Heart left ventricle (tissue), 13 donors: ENCODE data around the gene CECR2.

ENCODE experiments used
- CTCF ChIP-seq, 12 donors: fragments of 200-600 bp; sonication (generic) in 4 of 12; IDR thresholded peaks; one replicate each; pipeline versions ENCODE4 v1.5.0 to v1.8.0; 2018 to 2022; ENCODE audit warnings: antibody characterized with exemption in 12 of 12, mild to moderate bottlenecking in 5 of 12
- POLR2A ChIP-seq, 2 donors: fragments of 450-650 bp; IDR thresholded peaks; one replicate each; pipeline ENCODE4 v1.6.1; 2017; ENCODE audit warnings: antibody characterized with exemption in 2 of 2, mild to moderate bottlenecking in 2 of 2, moderate library complexity in 2 of 2
- donor health status: ischemic (EF 13 %, LVEDD 7.1; RV severe dilation, severe dysfunction).
- donor health status: DM: no; HTN: yes; CAD: no.
- donor health status: DM: no; HTN: no; CAD: no.
- donor health status: ischemic (EF 25% LVEDD 6.9; RV normal size, moderate dysfunction).
- donor health status: ischemic (EF 25% LVEDD 5.7; RV mildly dilated, moderate dysfunction).
- donor health status: ischemic (EF 35%, LVEDD 5.7; RV mildly dilated, moderate dysfunction).
- donor health status: nonischemic (EF 11% LVEDD 7.7; RV severe dilation, severe dysfunction).
- donor health status: DM: yes; HTN: yes; CAD: no.
- donor health status: PGD.
- donor health status: ischemic (EF 29% LVEDD 5.4; RV normal size, mild dysfunction).
- donor health status: nonischemic (EF 23%, LVEDD 6.1; RV moderate dilation, normal function).

GRCh38 chr22:17376950-17377349, 7.7 kb downstream of the CECR2 start:
- TF ChIP-seq CTCF (IDR thresholded peaks at IDR 0.05), result no peak
- no peak for TF ChIP-seq POLR2A (IDR thresholded peaks at IDR 0.05)
